ENCODE results near the gene ELK4. TPM values are rescaled to one million over a fixed set of nuclear protein-coding genes. Genes with fewer than 3 reads are reported as not detected.

ELK4 gene
- total RNA-seq, 1 experiment from 2014 or later = 31.2 TPM

- no peaks in the 10 kb centered on the region for H4K20me1 ChIP-seq (ENCODE audit: control insufficient read depth, insufficient read depth, insufficient read length)
- H2BK120ac ChIP-seq (ENCODE audit: low read depth, low read length, poor library complexity, severe bottlenecking) = no peak overlapping the region
- no peaks in the 10 kb centered on the region for H3K27me3 ChIP-seq (ENCODE audit: insufficient read depth, low read length)
- Mint-ChIP-seq H3K4me1 (peaks cover 69 to 70% of the 10 kb centered on the region in 2 experiments), H3K27me3 (ENCODE audit: low read depth) (peaks cover 9% of the 10 kb centered on the region), H3K9me3 (no peaks in the 10 kb centered on the region; a peak in 1 of 5 replicates), H3K4me3 (peak overlapping the region in 1 of 2 experiments; percentile 26; a peak in 2 of 5 replicates), H3K36me3 (ENCODE audit: insufficient read depth in 1 of 3, low read depth in 3 of 3) (no peaks in the 10 kb centered on the region; a peak in 3 of 7 replicates), H3K27ac (peak overlapping the region in 2 of 3 experiments; percentile 60 to 82; a peak in 2 of 7 replicates)
- no peak overlapping the region for H4K8ac ChIP-seq (replicated peaks; ENCODE audit: insufficient read length, low read depth, low read length)
- no peak overlapping the region for H3K4ac ChIP-seq (ENCODE audit: low read depth, low read length)
- no peak overlapping the region for H4K91ac ChIP-seq (ENCODE audit: insufficient read length, low read depth, low read length)
- H2BK12ac ChIP-seq (ENCODE audit: insufficient read length, low read depth, low read length) = no peak overlapping the region
- TF ChIP-seq CTCF (conservative IDR thresholded peaks at IDR 0.05) = no peak
- no CpG with 5 or more reads among the region's 5 CpGs for WGBS (ENCODE audit: extremely low coverage, insufficient read length, low lambda C conversion rate)
- no peak overlapping the region for H2BK5ac ChIP-seq (ENCODE audit: insufficient read length, low read length)
- H3K4me1 ChIP-seq (ENCODE audit: insufficient read depth, low read length) = peaks cover 11% of the 10 kb centered on the region; the same call in 1 of the 2 replicates
- H3K27ac ChIP-seq (ENCODE audit: insufficient read length, low read depth, low read length) = no peak overlapping the region
- H3K79me2 ChIP-seq (ENCODE audit: insufficient read depth, low read length) = no peaks in the 10 kb centered on the region; the same call in 1 of the 2 replicates
- no peak overlapping the region for H2BK15ac ChIP-seq (ENCODE audit: low read depth, low read length)
- H3K18ac ChIP-seq (ENCODE audit: insufficient read length, low read depth, low read length) = no peak overlapping the region
- peaks cover 8% of the 10 kb centered on the region for H3K23me2 ChIP-seq (ENCODE audit: insufficient read length, low read depth, low read length, poor library complexity, severe bottlenecking)
- no peaks in the 10 kb centered on the region for H3K79me1 ChIP-seq (ENCODE audit: insufficient read depth, low read depth, low read length, poor library complexity, severe bottlenecking)
- DNase-seq = no peak
- no peak overlapping the region for H3T11ph ChIP-seq (ENCODE audit: low read length)
- no peaks in the 10 kb centered on the region for H3K9me3 ChIP-seq (ENCODE audit: control insufficient read depth, low read depth, low read length)
- H3K23ac ChIP-seq (ENCODE audit: insufficient read length, low read depth, low read length) = no peak overlapping the region
- H3K4me2 ChIP-seq (ENCODE audit: insufficient read depth, insufficient read length, low read length) = no peak overlapping the region
- no peak overlapping the region for H2AFZ ChIP-seq (ENCODE audit: low read length)
- no peak overlapping the region for H2AK5ac ChIP-seq (ENCODE audit: insufficient read length, low read length)
- no peak overlapping the region for H3K14ac ChIP-seq (ENCODE audit: insufficient read depth, low read length)
- no peak overlapping the region for H3K56ac ChIP-seq (ENCODE audit: insufficient read length, low read depth, low read length)
- no peak overlapping the region for H3K9ac ChIP-seq (ENCODE audit: extremely low read depth, insufficient read length, low read length)
- no peak overlapping the region for H4K5ac ChIP-seq (ENCODE audit: insufficient read length, low read depth, low read length)
- no peak overlapping the region for H2BK20ac ChIP-seq (ENCODE audit: low read depth, low read length, poor library complexity, severe bottlenecking)
Measured at GRCh38 chr1:205677167-205677566, 45.4 kb upstream of the ELK4 start.
